SK-N-SH (cell line): ENCODE measurements around the gene BSCL2.

Experiments
- CHD2 ChIP-seq: fragments of 150-350 bp; IDR thresholded peaks from 2 replicates; pipeline ENCODE4 v1.6.1; 2018; ENCODE audit warnings: low read length; ENCODE audit not compliant: partially characterized antibody
- CTCF ChIP-seq: fragments of 200-600 bp; sonication (generic); IDR thresholded peaks from 2 replicates; pipeline ENCODE4 v1.6.1; 2017; ENCODE audit warnings: antibody characterized with exemption, mild to moderate bottlenecking, moderate library complexity
- EP300 ChIP-seq, 2 experiments: IDR thresholded peaks; 2 replicates each; pipeline versions ENCODE4 v1.4.0 to v1.6.1; 2012; ENCODE audit warnings: borderline replicate concordance in 1 of 2, low read depth in 1 of 2, low read length in 1 of 2
- JUND ChIP-seq: IDR thresholded peaks from 2 replicates; pipeline ENCODE4 v1.4.0; 2012
- MAX ChIP-seq: IDR thresholded peaks from 2 replicates; pipeline ENCODE4 v1.4.0; 2012; ENCODE audit warnings: low read depth
- NRF1 ChIP-seq: IDR thresholded peaks from 2 replicates; pipeline ENCODE4 v1.6.1; 2012; ENCODE audit warnings: low read depth, mild to moderate bottlenecking, low read length
- RAD21 ChIP-seq: IDR thresholded peaks from 2 replicates; pipeline ENCODE4 v1.6.1; 2012; ENCODE audit warnings: mild to moderate bottlenecking, low read length
- SMC3 ChIP-seq: IDR thresholded peaks from 2 replicates; pipeline ENCODE4 v1.6.1; 2012; ENCODE audit warnings: low read depth, low read length, improper control_type of control experiment
- USF2 ChIP-seq: fragments of 150-350 bp; IDR thresholded peaks from 2 replicates; pipeline ENCODE4 v1.6.1; 2017; ENCODE audit warnings: antibody characterized with exemption, low read length, low read depth, borderline replicate concordance
- YY1 ChIP-seq: IDR thresholded peaks from 2 replicates; pipeline ENCODE4 v1.4.0; 2012; ENCODE audit warnings: low read depth, mild to moderate bottlenecking
- ZBTB33 ChIP-seq: IDR thresholded peaks from 2 replicates; pipeline ENCODE4 v1.4.0; 2012; ENCODE audit warnings: low read depth, borderline replicate concordance

GRCh38 chr11:62712276-62712812 lies 5.1 kb upstream of the BSCL2 start:
- TF ChIP-seq CTCF (no peak), EP300 (IDR thresholded peaks at IDR 0.05; ENCODE audit: borderline replicate concordance in 1 of 2, low read depth in 1 of 2, low read length in 1 of 2) (no peak), CHD2 (no peak), MAX (no peak), USF2 (no peak), SMC3 (no peak), RAD21 (no peak), NRF1 (no peak), YY1 (no peak), JUND (no peak), ZBTB33 (no peak)
